ENCODE data around the gene IPO11.

IPO11 gene

DNA sequence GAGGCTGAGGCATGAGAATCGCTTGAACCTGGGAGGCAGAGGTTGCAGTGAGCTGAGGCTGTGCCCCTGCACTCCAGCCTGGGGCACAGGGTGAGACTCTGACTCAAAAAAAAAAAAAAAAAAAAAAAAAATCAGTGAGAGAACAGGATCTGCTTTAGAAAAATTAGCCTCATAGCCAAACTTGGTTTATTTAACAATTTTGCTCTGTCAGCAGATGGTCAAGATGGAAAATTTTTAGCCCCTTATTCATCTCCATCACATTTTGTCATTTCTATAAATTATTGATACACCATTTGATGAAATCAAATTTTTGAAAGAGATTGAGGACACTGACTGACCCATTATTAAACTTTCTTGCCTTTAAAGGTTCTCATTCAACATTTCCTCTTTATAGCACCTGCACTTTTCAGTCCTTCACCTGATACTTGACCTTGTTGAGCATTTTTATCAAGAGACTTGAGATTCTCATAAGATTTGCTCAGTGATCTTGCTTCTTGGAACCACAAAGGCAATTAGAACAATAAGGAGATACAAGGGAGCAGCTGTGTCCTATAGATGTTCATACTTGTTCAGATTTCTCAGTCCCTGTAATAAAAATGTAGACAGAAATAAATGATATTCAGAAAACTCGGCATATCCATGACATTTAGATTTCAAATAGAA is 204.2 kb downstream of the IPO11 start:
- no peak overlapping the region for H3K4me3 ChIP-seq (ENCODE audit: low read depth, low read length, poor library complexity, severe bottlenecking)
- H3K36me3 ChIP-seq (ENCODE audit: insufficient read depth, low read length): no peaks in the 10 kb centered on the region
- H3K27me3 ChIP-seq (ENCODE audit: insufficient read depth, low read length): no peaks in the 10 kb centered on the region
- TF ChIP-seq, protein P1, sequence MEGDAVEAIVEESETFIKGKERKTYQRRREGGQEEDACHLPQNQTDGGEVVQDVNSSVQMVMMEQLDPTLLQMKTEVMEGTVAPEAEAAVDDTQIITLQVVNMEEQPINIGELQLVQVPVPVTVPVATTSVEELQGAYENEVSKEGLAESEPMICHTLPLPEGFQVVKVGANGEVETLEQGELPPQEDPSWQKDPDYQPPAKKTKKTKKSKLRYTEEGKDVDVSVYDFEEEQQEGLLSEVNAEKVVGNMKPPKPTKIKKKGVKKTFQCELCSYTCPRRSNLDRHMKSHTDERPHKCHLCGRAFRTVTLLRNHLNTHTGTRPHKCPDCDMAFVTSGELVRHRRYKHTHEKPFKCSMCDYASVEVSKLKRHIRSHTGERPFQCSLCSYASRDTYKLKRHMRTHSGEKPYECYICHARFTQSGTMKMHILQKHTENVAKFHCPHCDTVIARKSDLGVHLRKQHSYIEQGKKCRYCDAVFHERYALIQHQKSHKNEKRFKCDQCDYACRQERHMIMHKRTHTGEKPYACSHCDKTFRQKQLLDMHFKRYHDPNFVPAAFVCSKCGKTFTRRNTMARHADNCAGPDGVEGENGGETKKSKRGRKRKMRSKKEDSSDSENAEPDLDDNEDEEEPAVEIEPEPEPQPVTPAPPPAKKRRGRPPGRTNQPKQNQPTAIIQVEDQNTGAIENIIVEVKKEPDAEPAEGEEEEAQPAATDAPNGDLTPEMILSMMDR (IDR thresholded peaks at IDR 0.05; ENCODE audit: low read length): no peak
- no peak for TF ChIP-seq EZH2 (IDR thresholded peaks at IDR 0.05; ENCODE audit: borderline replicate concordance, low read length)
- no peaks in the 10 kb centered on the region for H3K9me2 ChIP-seq (ENCODE audit: low read depth, low read length)
- H3K27ac ChIP-seq (ENCODE audit: low read depth, low read length, poor library complexity, severe bottlenecking): no peak overlapping the region
- no peaks in the 10 kb centered on the region for H3K4me1 ChIP-seq (ENCODE audit: insufficient read depth, low read length, severe bottlenecking)
- H3F3A ChIP-seq (ENCODE audit: insufficient read depth, low read length): no peaks in the 10 kb centered on the region
- H3K9ac ChIP-seq (ENCODE audit: low read length): no peak overlapping the region
- H3K4me2 ChIP-seq (ENCODE audit: low read length): no peak overlapping the region
- H4K20me1 ChIP-seq (ENCODE audit: insufficient read depth, low read length): no peaks in the 10 kb centered on the region
- no peaks in the 10 kb centered on the region for H3K79me2 ChIP-seq (ENCODE audit: insufficient read depth, low read length)
- H3K9me3 ChIP-seq (ENCODE audit: low read length): no peaks in the 10 kb centered on the region
- no peak overlapping the region for H2AFZ ChIP-seq (ENCODE audit: low read length)

DNA sequence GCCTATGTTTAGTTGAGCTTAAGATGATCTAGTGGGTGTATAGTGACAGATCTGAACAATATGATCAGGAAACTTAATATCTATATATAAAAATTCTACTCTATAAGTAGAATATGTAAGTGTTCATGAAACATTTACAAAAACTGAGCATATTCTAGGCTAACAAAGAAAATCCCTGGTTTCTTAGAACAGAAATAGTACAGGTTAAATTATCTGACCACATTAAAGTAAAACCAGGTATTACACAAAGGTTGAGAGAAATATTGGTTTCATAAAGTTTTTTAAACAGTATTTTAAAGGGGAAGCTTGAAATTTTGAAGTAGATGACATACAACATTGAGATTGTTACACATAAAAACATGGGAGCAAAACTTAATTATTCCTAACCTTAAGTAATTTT is 205.4 kb downstream of the IPO11 start:
- no peak overlapping the region for H3K4me3 ChIP-seq (ENCODE audit: low read depth, low read length, poor library complexity, severe bottlenecking)
- TF ChIP-seq EZH2 (IDR thresholded peaks at IDR 0.05; ENCODE audit: borderline replicate concordance, low read length): no peak
- TF ChIP-seq, protein P1 (IDR thresholded peaks at IDR 0.05; ENCODE audit: low read length): no peak
- no peaks in the 10 kb centered on the region for H3K9me2 ChIP-seq (ENCODE audit: low read depth, low read length)
- H3K36me3 ChIP-seq (ENCODE audit: insufficient read depth, low read length): no peaks in the 10 kb centered on the region
- no peaks in the 10 kb centered on the region for H3K4me1 ChIP-seq (ENCODE audit: insufficient read depth, low read length, severe bottlenecking)
- no peaks in the 10 kb centered on the region for H3F3A ChIP-seq (ENCODE audit: insufficient read depth, low read length)
- H2AFZ ChIP-seq (ENCODE audit: low read length): no peak overlapping the region
- H4K20me1 ChIP-seq (ENCODE audit: insufficient read depth, low read length): no peaks in the 10 kb centered on the region
- no peak overlapping the region for H3K9ac ChIP-seq (ENCODE audit: low read length)
- H3K27me3 ChIP-seq (ENCODE audit: insufficient read depth, low read length): no peaks in the 10 kb centered on the region
- no peak overlapping the region for H3K27ac ChIP-seq (ENCODE audit: low read depth, low read length, poor library complexity, severe bottlenecking)
- H3K4me2 ChIP-seq (ENCODE audit: low read length): no peak overlapping the region
- no peaks in the 10 kb centered on the region for H3K9me3 ChIP-seq (ENCODE audit: low read length)
- H3K79me2 ChIP-seq (ENCODE audit: insufficient read depth, low read length): no peaks in the 10 kb centered on the region

- TF ChIP-seq, protein P1 (IDR thresholded peaks at IDR 0.05; ENCODE audit: low read length): no peak
- no peak for TF ChIP-seq EZH2 (IDR thresholded peaks at IDR 0.05; ENCODE audit: borderline replicate concordance, low read length)
- H3K9me2 ChIP-seq (ENCODE audit: low read depth, low read length): no peaks in the 10 kb centered on the region
- H3K79me2 ChIP-seq (ENCODE audit: insufficient read depth, low read length): no peaks in the 10 kb centered on the region
- no peaks in the 10 kb centered on the region for H3K36me3 ChIP-seq (ENCODE audit: insufficient read depth, low read length)
- H3K27me3 ChIP-seq (ENCODE audit: insufficient read depth, low read length): no peaks in the 10 kb centered on the region
- no peak overlapping the region for H3K4me3 ChIP-seq (ENCODE audit: low read depth, low read length, poor library complexity, severe bottlenecking)
- no peak overlapping the region for H3K27ac ChIP-seq (ENCODE audit: low read depth, low read length, poor library complexity, severe bottlenecking)
- no peak overlapping the region for H2AFZ ChIP-seq (ENCODE audit: low read length)
- H3K4me1 ChIP-seq (ENCODE audit: insufficient read depth, low read length, severe bottlenecking): no peaks in the 10 kb centered on the region
- no peaks in the 10 kb centered on the region for H3K9me3 ChIP-seq (ENCODE audit: low read length)
- no peak overlapping the region for H3K4me2 ChIP-seq (ENCODE audit: low read length)
- no peaks in the 10 kb centered on the region for H3F3A ChIP-seq (ENCODE audit: insufficient read depth, low read length)
- no peak overlapping the region for H3K9ac ChIP-seq (ENCODE audit: low read length)
- H4K20me1 ChIP-seq (ENCODE audit: insufficient read depth, low read length): no peaks in the 10 kb centered on the region
Observed at GRCh38 chr5:62620761-62621160, 208.2 kb downstream of the IPO11 start.

Data from OCI-LY1 (cell line).